ENCODE measurements around the gene WDR7.

DNA sequence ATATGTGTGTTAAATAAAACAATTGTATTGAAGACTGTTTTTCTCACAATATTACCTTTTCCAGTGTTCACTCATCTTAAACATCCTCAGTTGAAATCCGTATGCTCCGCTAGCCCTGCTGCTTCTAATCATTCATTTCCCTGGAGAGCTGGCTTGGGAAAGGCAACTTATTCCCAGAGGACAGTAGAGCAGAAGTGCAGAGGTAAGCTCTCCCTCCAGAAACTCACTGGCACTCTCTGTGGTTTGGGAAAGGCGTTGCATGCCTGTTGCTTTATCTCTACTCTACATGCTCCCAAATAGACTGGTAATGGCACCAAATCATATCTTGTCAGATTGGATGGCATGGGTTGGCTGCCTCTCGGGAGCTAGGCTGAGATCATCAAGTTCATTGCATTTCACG is 378.6 kb downstream of the WDR7 start:
- TF ChIP-seq CTCF (IDR thresholded peaks at IDR 0.05; ENCODE audit: low read depth, low read length) (peak; percentile 46), EZH2phosphoT487 (IDR thresholded peaks at IDR 0.05; ENCODE audit: low read depth) (no peak)

Data from OCI-LY3 (cell line).